Measurements from ENCODE around the gene TMEM121B. TPM values are rescaled to one million over a fixed set of nuclear protein-coding genes. Genes with fewer than 3 reads are reported as not detected.
A peak's percentile ranks its signal among the peaks of the same experiment; 100 is the strongest.

TMEM121B gene
- total RNA-seq, 1 experiment from 2014 or later: 8.1 TPM

DNA sequence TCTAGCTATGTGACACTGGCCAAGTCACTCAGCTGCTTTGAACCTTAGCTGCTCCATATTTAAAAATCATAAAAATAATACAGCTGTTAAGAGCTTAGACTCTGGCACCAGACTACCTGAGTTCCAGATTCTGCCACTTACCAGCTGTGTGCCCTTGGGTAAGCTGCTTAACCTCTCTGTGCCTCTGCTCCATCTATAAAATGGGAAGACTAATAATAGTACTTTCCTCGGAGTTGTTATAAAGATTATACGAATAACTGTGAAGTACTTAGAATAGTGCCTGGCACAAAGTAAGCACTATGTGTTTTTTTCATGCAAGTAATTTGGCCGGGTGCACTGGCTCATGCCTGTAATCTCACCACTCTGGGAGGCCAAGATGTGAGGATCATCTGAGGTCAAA, 36.6 kb upstream of the TMEM121B start:
- Histone ChIP-seq H2BK15ac (ENCODE audit: low read depth, low read length) (no peak overlapping the region), H3K14ac (ENCODE audit: insufficient read depth, low read length) (no peak overlapping the region), H4K20me1 (ENCODE audit: control insufficient read depth, insufficient read depth, insufficient read length) (no peaks in the 10 kb centered on the region), H4K5ac (ENCODE audit: insufficient read length, low read depth, low read length) (no peak overlapping the region), H3K27ac (ENCODE audit: insufficient read length, low read depth, low read length) (no peak overlapping the region), H3K23ac (ENCODE audit: insufficient read length, low read depth, low read length) (no peak overlapping the region), H3K27me3 (ENCODE audit: insufficient read depth, low read length) (no peaks in the 10 kb centered on the region), H3K79me2 (ENCODE audit: insufficient read depth, low read length) (peaks cover 23% of the 10 kb centered on the region; the same call in 1 of the 2 replicates), H3K4ac (ENCODE audit: low read depth, low read length) (no peak overlapping the region), H3T11ph (ENCODE audit: low read length) (no peak overlapping the region), H4K8ac (replicated peaks; ENCODE audit: insufficient read length, low read depth, low read length) (no peak overlapping the region), H2AFZ (ENCODE audit: low read length) (no peak overlapping the region), H3K23me2 (ENCODE audit: insufficient read length, low read depth, low read length, poor library complexity, severe bottlenecking) (peaks cover 13% of the 10 kb centered on the region), H2BK5ac (ENCODE audit: insufficient read length, low read length) (no peak overlapping the region), H2AK5ac (ENCODE audit: insufficient read length, low read length) (no peak overlapping the region), H3K56ac (ENCODE audit: insufficient read length, low read depth, low read length) (no peak overlapping the region), H3K4me1 (ENCODE audit: insufficient read depth, low read length) (no peaks in the 10 kb centered on the region), H3K18ac (ENCODE audit: insufficient read length, low read depth, low read length) (no peak overlapping the region), H3K9ac (ENCODE audit: extremely low read depth, insufficient read length, low read length) (no peak overlapping the region), H2BK120ac (ENCODE audit: low read depth, low read length, poor library complexity, severe bottlenecking) (no peak overlapping the region), H2BK12ac (ENCODE audit: insufficient read length, low read depth, low read length) (no peak overlapping the region), H2BK20ac (ENCODE audit: low read depth, low read length, poor library complexity, severe bottlenecking) (no peak overlapping the region), H3K9me3 (ENCODE audit: control insufficient read depth, low read depth, low read length) (no peaks in the 10 kb centered on the region), H3K4me2 (ENCODE audit: insufficient read depth, insufficient read length, low read length) (peak overlapping the region; percentile 88), H4K91ac (ENCODE audit: insufficient read length, low read depth, low read length) (no peak overlapping the region), H3K79me1 (ENCODE audit: insufficient read depth, low read depth, low read length, poor library complexity, severe bottlenecking) (peaks cover 4% of the 10 kb centered on the region)
- no CpG with 5 or more reads among the region's 3 CpGs for WGBS (ENCODE audit: extremely low coverage, insufficient read length, low lambda C conversion rate)
- H3K27ac Mint-ChIP-seq: no peak overlapping the region; a peak in 1 of 7 replicates
- peaks cover 0 to 7% (median 5%) of the 10 kb centered on the region in 3 experiments; a peak in 4 of 7 replicates for H3K36me3 Mint-ChIP-seq (ENCODE audit: insufficient read depth in 1 of 3, low read depth in 3 of 3)
- H3K4me3 Mint-ChIP-seq: peak overlapping the region; percentile 79 to 82
- peaks cover 11 to 19% of the 10 kb centered on the region in 2 experiments for H3K4me1 Mint-ChIP-seq
- peaks cover 5% of the 10 kb centered on the region; the same call in 1 of the 2 replicates for H3K27me3 Mint-ChIP-seq (ENCODE audit: low read depth)
- H3K9me3 Mint-ChIP-seq: no peaks in the 10 kb centered on the region
- DNase-seq: no peak
- TF ChIP-seq, protein P1, sequence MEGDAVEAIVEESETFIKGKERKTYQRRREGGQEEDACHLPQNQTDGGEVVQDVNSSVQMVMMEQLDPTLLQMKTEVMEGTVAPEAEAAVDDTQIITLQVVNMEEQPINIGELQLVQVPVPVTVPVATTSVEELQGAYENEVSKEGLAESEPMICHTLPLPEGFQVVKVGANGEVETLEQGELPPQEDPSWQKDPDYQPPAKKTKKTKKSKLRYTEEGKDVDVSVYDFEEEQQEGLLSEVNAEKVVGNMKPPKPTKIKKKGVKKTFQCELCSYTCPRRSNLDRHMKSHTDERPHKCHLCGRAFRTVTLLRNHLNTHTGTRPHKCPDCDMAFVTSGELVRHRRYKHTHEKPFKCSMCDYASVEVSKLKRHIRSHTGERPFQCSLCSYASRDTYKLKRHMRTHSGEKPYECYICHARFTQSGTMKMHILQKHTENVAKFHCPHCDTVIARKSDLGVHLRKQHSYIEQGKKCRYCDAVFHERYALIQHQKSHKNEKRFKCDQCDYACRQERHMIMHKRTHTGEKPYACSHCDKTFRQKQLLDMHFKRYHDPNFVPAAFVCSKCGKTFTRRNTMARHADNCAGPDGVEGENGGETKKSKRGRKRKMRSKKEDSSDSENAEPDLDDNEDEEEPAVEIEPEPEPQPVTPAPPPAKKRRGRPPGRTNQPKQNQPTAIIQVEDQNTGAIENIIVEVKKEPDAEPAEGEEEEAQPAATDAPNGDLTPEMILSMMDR (conservative IDR thresholded peaks at IDR 0.05): no peak

All from H9 (cell line).